Smooth muscle cell (in vitro differentiated cells): ENCODE measurements around the gene CATSPER3. TPM values are rescaled to one million over a fixed set of nuclear protein-coding genes. Genes with fewer than 3 reads are reported as not detected.

Experiments used
- DNase-seq: peaks from one replicate; lab custom pipeline; 2025; ENCODE audit not compliant: unreplicated experiment; lab: John Stamatoyannopoulos, UW
- H2AFZ ChIP-seq: fragments of 200-600 bp; sonication (generic); 2 replicates; pipeline ENCODE4 v1.6.0; 2016; ENCODE audit warnings: antibody characterized with exemption, low read depth, mild to moderate bottlenecking
- H3F3A ChIP-seq: fragments of 200-600 bp; sonication (generic); 2 replicates; pipeline ENCODE4 v1.6.0; 2017; ENCODE audit warnings: antibody characterized with exemption, low read depth
- H3K27ac ChIP-seq: fragments of 200-600 bp; sonication (generic); 2 replicates; pipeline ENCODE4 v1.5.1; 2016; ENCODE audit warnings: low read depth, mild to moderate bottlenecking
- H3K27me3 ChIP-seq: fragments of 200-600 bp; sonication (generic); 2 replicates; pipeline ENCODE4 v1.6.1; 2016; ENCODE audit warnings: low read depth, mild to moderate bottlenecking
- H3K36me3 ChIP-seq: fragments of 200-600 bp; sonication (generic); 2 replicates; pipeline ENCODE4 v1.5.1; 2016; ENCODE audit warnings: low read depth
- H3K4me1 ChIP-seq: fragments of 200-600 bp; sonication (generic); 2 replicates; pipeline ENCODE4 v1.5.1; 2016; ENCODE audit warnings: low read depth
- H3K4me2 ChIP-seq: fragments of 200-600 bp; sonication (generic); 2 replicates; pipeline ENCODE4 v1.6.0; 2016; ENCODE audit warnings: mild to moderate bottlenecking
- H3K4me3 ChIP-seq: fragments of 200-600 bp; sonication (generic); 2 replicates; pipeline ENCODE4 v1.5.1; 2016; ENCODE audit warnings: mild to moderate bottlenecking
- H3K79me2 ChIP-seq: fragments of 200-600 bp; sonication (generic); 2 replicates; pipeline ENCODE4 v1.6.0; 2016; ENCODE audit warnings: low read depth, mild to moderate bottlenecking
- H3K9ac ChIP-seq: fragments of 200-600 bp; sonication (generic); 2 replicates; pipeline ENCODE4 v1.6.0; 2016; ENCODE audit warnings: low read depth
- H3K9me3 ChIP-seq: fragments of 200-600 bp; sonication (generic); replicated peaks from 2 replicates; pipeline ENCODE4 v1.5.1; 2016; ENCODE audit warnings: low read depth
- H4K20me1 ChIP-seq: fragments of 200-600 bp; sonication (generic); 2 replicates; pipeline ENCODE4 v1.6.0; 2016; ENCODE audit warnings: low read depth
- CTCF ChIP-seq: fragments of 200-600 bp; sonication (generic); IDR thresholded peaks from 2 replicates; pipeline ENCODE4 v1.5.1; 2017; ENCODE audit warnings: borderline replicate concordance, mild to moderate bottlenecking, antibody characterized with exemption; ENCODE audit not compliant: insufficient read depth, poor library complexity, severe bottlenecking
- WGBS: methylation state at CpG from one replicate; pipeline ENCODE4 v1.1.7; 2016; ENCODE audit warnings: low lambda C conversion rate; 5-methylcytosine and 5-hydroxymethylcytosine counted together
- microRNA counts: library from miRNA; unstranded; fragments of <30 nt; microRNA quantifications from one replicate; lab custom pipeline; 2016
- microRNA-seq: library from miRNA; unstranded; fragments of <30 nt; microRNA quantifications from one replicate; pipeline ENCODE4, GENCODE V29; 2016; ENCODE audit warnings: borderline number of aligned reads
- polyA plus RNA-seq: library from polyadenylated mRNA; unstranded; fragments of >200 nt; fragmentation: Nextera tagmentation; extraction: Ambion mirVana; gene quantifications from 2 replicates; pipeline ENCODE4 v1.2.1, GENCODE V29; 2016
- small RNA-seq: library from RNA; depleted of rRNA; stranded (forward); fragments of <200 nt; gene quantifications from one replicate; pipeline ENCODE3, GENCODE V24; 2014
- total RNA-seq: library from RNA; depleted of rRNA; stranded (reverse); fragments of >200 nt; gene quantifications from 2 replicates; pipeline ENCODE4 v1.2.3, GENCODE V29; 2014

The CATSPER3 gene
- total and polyA plus RNA-seq, 2 experiments from 2014 or later, result not detected

- H3K9ac ChIP-seq, result no peak overlapping the region
- 94% methylated on average over 6 of the region's 6 CpGs for WGBS
- H4K20me1 ChIP-seq, result no peaks in the 10 kb centered on the region
- H3F3A ChIP-seq, result no peaks in the 10 kb centered on the region
- no peak overlapping the region for H3K4me3 ChIP-seq
- no peak overlapping the region for H3K4me2 ChIP-seq
- no peaks in the 10 kb centered on the region for H3K27me3 ChIP-seq
- H2AFZ ChIP-seq, result no peak overlapping the region
- no peaks in the 10 kb centered on the region for H3K36me3 ChIP-seq
- no peak for TF ChIP-seq CTCF
- H3K79me2 ChIP-seq, result no peaks in the 10 kb centered on the region
- H3K27ac ChIP-seq, result no peak overlapping the region
- H3K4me1 ChIP-seq, result no peaks in the 10 kb centered on the region
- DNase-seq, result no peak
- H3K9me3 ChIP-seq, result no peaks in the 10 kb centered on the region
Measured at GRCh38 chr5:135061001-135061400, 93.3 kb downstream of the CATSPER3 start.

MicroRNAs encoded within 50 kb of the gene (microRNA counts, 767-probe panel; counts per million panel counts)
- microRNA hsa-miR-4461 (lab: Ali Mortazavi, UCI), result 183 counts per million

Small RNA genes lying within 50 kb of the gene (microRNA-seq; reads per million reads assigned to microRNA genes)
- gene MIR4461, result not detected

Small RNA genes lying within 50 kb of the gene (small RNA-seq; reads per million reads assigned to genes)
- gene MIR4461, result not detected
- gene MTND3P25, result not detected
- not detected for gene MTND4LP30

Other genes starting within 250 kb of the CATSPER3 start
- gene CAMLG, start 229.4 kb upstream of the CATSPER3 start, total RNA-seq, result 32.4 and 35.4 TPM in 2 replicates
- 29.1 and 31.4 TPM in 2 replicates for gene CAMLG, start 229.4 kb upstream of the CATSPER3 start, polyA plus RNA-seq
- gene DDX46, start 209.1 kb upstream of the CATSPER3 start, total RNA-seq, result 29.2 and 29.4 TPM in 2 replicates
- gene DDX46, start 209.1 kb upstream of the CATSPER3 start, polyA plus RNA-seq, result 18.5 and 24.5 TPM in 2 replicates
- 88.3 and 210 TPM in 2 replicates for gene C5orf24, start 121.9 kb upstream of the CATSPER3 start, total RNA-seq
- gene C5orf24, start 121.9 kb upstream of the CATSPER3 start, polyA plus RNA-seq, result 34.3 and 35.9 TPM in 2 replicates
- 118 TPM in 2 replicates for gene TXNDC15, start 93.5 kb upstream of the CATSPER3 start, total RNA-seq
- gene TXNDC15, start 93.5 kb upstream of the CATSPER3 start, polyA plus RNA-seq, result 54.0 and 70.8 TPM in 2 replicates
- 2.4 and 2.5 TPM in 2 replicates for gene PCBD2, start 62.8 kb upstream of the CATSPER3 start, total RNA-seq
- 3.3 and 4.2 TPM in 2 replicates for gene PCBD2, start 62.8 kb upstream of the CATSPER3 start, polyA plus RNA-seq
- gene PITX1, start 66.3 kb downstream of the CATSPER3 start, total RNA-seq, result 122 and 161 TPM in 2 replicates
- gene PITX1, start 66.3 kb downstream of the CATSPER3 start, polyA plus RNA-seq, result 418 and 473 TPM in 2 replicates